AG04449 (cell line): ENCODE data around the gene TMEM94.
"Not testable (repeated sequence)": the region's sequence is repeated elsewhere in the genome, so short reads cannot be mapped to it uniquely, and the experiment has no call there.

Experiments used
- CTCF ChIA-PET: fragments of 350-600 bp; formaldehyde crosslinking; extraction: SDS; loops from one replicate; lab custom pipeline; 2021; ENCODE audit warnings: antibody characterized with exemption; lab: Yijun Ruan, JAX
- POLR2A ChIA-PET: fragments of 400-600, 350-600 bp; formaldehyde crosslinking; extraction: SDS; loops from one replicate; lab custom pipeline; 2020; ENCODE audit warnings: antibody characterized with exemption, inconsistent platforms; lab: Yijun Ruan, JAX
- DNase-seq: peaks from one replicate; pipeline ENCODE4 v3.0.0-alpha.2; 2010; ENCODE audit warnings: low read depth, low spot score
- H3K4me3 ChIP-seq: 2 replicates; pipeline ENCODE4 v1.5.1; 2011; ENCODE audit warnings: low read depth, mild to moderate bottlenecking, control low read depth, low read length
- CTCF ChIP-seq: IDR thresholded peaks from one replicate; pipeline ENCODE4 v1.5.1; 2011; ENCODE audit warnings: mild to moderate bottlenecking, moderate library complexity, low read length, control low read depth, inconsistent platforms; ENCODE audit not compliant: insufficient read depth; ENCODE audit errors: missing control alignments

TMEM94 gene

GRCh38 chr17:75516255-75516618, 59.8 kb downstream of the TMEM94 start, which contains the start of gene TSEN54:
TSS of gene TSEN54 (plus strand) at chr17:75516528. CDS start at chr17:75516561, 33 bp downstream.
- peak within 1 kb of the TSS; percentile 80 for H3K4me3 ChIP-seq
- ChIA-PET POLR2A (interaction anchor here (0.6 to 2.2 kb wide), 11 partner anchors 9 to 516 kb away, joined by 3 to 9 read pairs (median 4); partner anchors contain the start of genes LLGL2, RECQL5, SAP30BP and TMEM94), CTCF (interaction anchor here (0.5 to 3.1 kb wide), 35 partner anchors 8 to 481 kb away, joined by 3 to 57 read pairs (median 3); partner anchors contain the start of genes LLGL2, MIF4GD, SMIM5 and TMEM94)
- TF ChIP-seq CTCF, result no peak
- no peak for DNase-seq

- H3K4me3 ChIP-seq, result peak overlapping the region; percentile 75
- no peak for DNase-seq
- ChIA-PET CTCF (interaction anchor here (0.5 to 3.1 kb wide), 35 partner anchors 8 to 482 kb away, joined by 3 to 57 read pairs (median 3); partner anchors contain the start of genes LLGL2, MIF4GD, SMIM5 and TMEM94), POLR2A (interaction anchor here (0.7 to 2.2 kb wide), 10 partner anchors 9 to 263 kb away, joined by 3 to 9 read pairs (median 4); partner anchors contain the start of genes LLGL2, RECQL5, SAP30BP and TMEM94)
- no peak for TF ChIP-seq CTCF
Measured at GRCh38 chr17:75516619-75517296, 60.3 kb downstream of the TMEM94 start.

GRCh38 chr17:75517297-75517865, 60.9 kb downstream of the TMEM94 start:
- DNase-seq, result no peak
- TF ChIP-seq CTCF, result no peak
- CTCF ChIA-PET, result interaction anchor here (0.9 to 3.1 kb wide), 18 partner anchors 9 to 247 kb away, joined by 3 to 57 read pairs (median 5); partner anchors contain the start of genes MIF4GD and SMIM5
- peak overlapping the region; percentile 75 for H3K4me3 ChIP-seq
- POLR2A ChIA-PET, result interaction anchor here (1.3 to 2.2 kb wide), 4 partner anchors 8 to 149 kb away, joined by 3 to 9 read pairs (median 4); partner anchors contain the start of genes LLGL2, RECQL5, SAP30BP and TMEM94

GRCh38 chr17:75518201-75518600, 61.8 kb downstream of the TMEM94 start:
- CTCF ChIA-PET, result interaction anchor here (1.2 to 3.1 kb wide), 10 partner anchors 10 to 248 kb away, joined by 4 to 57 read pairs (median 6); partner anchors contain the start of genes MIF4GD and SMIM5
- DNase-seq, result no peak
- H3K4me3 ChIP-seq, result no peak overlapping the region
- POLR2A ChIA-PET, result no interaction called here
- no peak for TF ChIP-seq CTCF

- POLR2A ChIA-PET, result no interaction called here
- CTCF ChIA-PET, result interaction anchor here (0.9 to 3.1 kb wide), 7 partner anchors 11 to 231 kb away, joined by 3 to 57 read pairs (median 4); partner anchors contain the start of genes MYO15B, SMIM5 and TMEM94
- DNase-seq, result no peak
- no peak overlapping the region for H3K4me3 ChIP-seq
- TF ChIP-seq CTCF, result no peak
Measured at GRCh38 chr17:75518983-75519537, 62.6 kb downstream of the TMEM94 start.

- H3K4me3 ChIP-seq, DNase-seq: not testable (repeated sequence)
- ChIA-PET POLR2A (interaction anchor here (0.7 kb wide), 1 partner anchor 12 kb away, joined by 3 read pairs; no protein-coding TSS in a partner anchor), CTCF (interaction anchor here (0.6 to 1.9 kb wide), 4 partner anchors 34 to 227 kb away, joined by 4 to 7 read pairs (median 6); partner anchors contain the start of genes SMIM5 and TMEM94)
Measured at GRCh38 chr17:75520413-75520812, 64.0 kb downstream of the TMEM94 start.
